ENCODE results near the gene ENO4.

The ENO4 gene, protein sequence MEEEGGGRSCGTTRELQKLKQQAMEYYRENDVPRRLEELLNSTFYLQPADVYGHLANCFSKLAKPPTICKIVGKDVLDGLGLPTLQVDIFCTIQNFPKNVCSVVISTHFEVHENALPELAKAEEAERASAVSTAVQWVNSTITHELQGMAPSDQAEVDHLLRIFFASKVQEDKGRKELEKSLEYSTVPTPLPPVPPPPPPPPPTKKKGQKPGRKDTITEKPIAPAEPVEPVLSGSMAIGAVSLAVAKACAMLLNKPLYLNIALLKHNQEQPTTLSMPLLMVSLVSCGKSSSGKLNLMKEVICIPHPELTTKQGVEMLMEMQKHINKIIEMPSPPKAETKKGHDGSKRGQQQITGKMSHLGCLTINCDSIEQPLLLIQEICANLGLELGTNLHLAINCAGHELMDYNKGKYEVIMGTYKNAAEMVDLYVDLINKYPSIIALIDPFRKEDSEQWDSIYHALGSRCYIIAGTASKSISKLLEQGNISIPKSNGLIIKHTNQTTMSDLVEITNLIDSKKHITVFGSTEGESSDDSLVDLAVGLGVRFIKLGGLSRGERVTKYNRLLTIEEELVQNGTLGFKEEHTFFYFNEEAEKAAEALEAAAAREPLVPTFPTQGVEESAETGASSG

GRCh38 chr10:116849248-116850057 is at the start of gene ENO4:
Gene ENO4, plus strand, starts transcription at chr10:116849499. Its CDS starts 68 bp downstream, at chr10:116849567.
- H3K27me3 ChIP-seq (ENCODE audit: low read length), result no peaks in the 10 kb centered on the region
- peak within 1 kb of the TSS; percentile 28 for H3K27ac ChIP-seq (ENCODE audit: low read depth, low read length)
- no peaks in the 10 kb centered on the region for H3F3A ChIP-seq (ENCODE audit: insufficient read depth)
- H3K9me2 ChIP-seq (replicated peaks; ENCODE audit: insufficient read depth, low read length), result no peaks in the 10 kb centered on the region
- TF ChIP-seq, protein P1, sequence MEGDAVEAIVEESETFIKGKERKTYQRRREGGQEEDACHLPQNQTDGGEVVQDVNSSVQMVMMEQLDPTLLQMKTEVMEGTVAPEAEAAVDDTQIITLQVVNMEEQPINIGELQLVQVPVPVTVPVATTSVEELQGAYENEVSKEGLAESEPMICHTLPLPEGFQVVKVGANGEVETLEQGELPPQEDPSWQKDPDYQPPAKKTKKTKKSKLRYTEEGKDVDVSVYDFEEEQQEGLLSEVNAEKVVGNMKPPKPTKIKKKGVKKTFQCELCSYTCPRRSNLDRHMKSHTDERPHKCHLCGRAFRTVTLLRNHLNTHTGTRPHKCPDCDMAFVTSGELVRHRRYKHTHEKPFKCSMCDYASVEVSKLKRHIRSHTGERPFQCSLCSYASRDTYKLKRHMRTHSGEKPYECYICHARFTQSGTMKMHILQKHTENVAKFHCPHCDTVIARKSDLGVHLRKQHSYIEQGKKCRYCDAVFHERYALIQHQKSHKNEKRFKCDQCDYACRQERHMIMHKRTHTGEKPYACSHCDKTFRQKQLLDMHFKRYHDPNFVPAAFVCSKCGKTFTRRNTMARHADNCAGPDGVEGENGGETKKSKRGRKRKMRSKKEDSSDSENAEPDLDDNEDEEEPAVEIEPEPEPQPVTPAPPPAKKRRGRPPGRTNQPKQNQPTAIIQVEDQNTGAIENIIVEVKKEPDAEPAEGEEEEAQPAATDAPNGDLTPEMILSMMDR (IDR thresholded peaks at IDR 0.05; ENCODE audit: insufficient read depth, low read length, poor library complexity, severe bottlenecking), result no peak
- no peak for TF ChIP-seq EZH2phosphoT487 (conservative IDR thresholded peaks at IDR 0.05; ENCODE audit: low read length)
- peak within 1 kb of the TSS; percentile 35 for H3K4me2 ChIP-seq (ENCODE audit: low read depth, low read length, poor library complexity, severe bottlenecking)
- H2AFZ ChIP-seq (ENCODE audit: low read depth, low read length, severe bottlenecking), result peak within 1 kb of the TSS; percentile 17
- no peaks in the 10 kb centered on the region for H3K36me3 ChIP-seq (ENCODE audit: low read length)
- H3K9ac ChIP-seq (ENCODE audit: low read length), result peak within 1 kb of the TSS; percentile 45
- H3K9me3 ChIP-seq (ENCODE audit: insufficient read depth, low read length), result no peaks in the 10 kb centered on the region
- H3K4me3 ChIP-seq (ENCODE audit: insufficient read depth, low read length, poor library complexity, severe bottlenecking), result peak within 1 kb of the TSS; percentile 29
- H3K79me2 ChIP-seq (ENCODE audit: insufficient read depth, low read length), result no peaks in the 10 kb centered on the region
- H4K20me1 ChIP-seq (ENCODE audit: low read depth, low read length), result no peaks in the 10 kb centered on the region

DNA sequence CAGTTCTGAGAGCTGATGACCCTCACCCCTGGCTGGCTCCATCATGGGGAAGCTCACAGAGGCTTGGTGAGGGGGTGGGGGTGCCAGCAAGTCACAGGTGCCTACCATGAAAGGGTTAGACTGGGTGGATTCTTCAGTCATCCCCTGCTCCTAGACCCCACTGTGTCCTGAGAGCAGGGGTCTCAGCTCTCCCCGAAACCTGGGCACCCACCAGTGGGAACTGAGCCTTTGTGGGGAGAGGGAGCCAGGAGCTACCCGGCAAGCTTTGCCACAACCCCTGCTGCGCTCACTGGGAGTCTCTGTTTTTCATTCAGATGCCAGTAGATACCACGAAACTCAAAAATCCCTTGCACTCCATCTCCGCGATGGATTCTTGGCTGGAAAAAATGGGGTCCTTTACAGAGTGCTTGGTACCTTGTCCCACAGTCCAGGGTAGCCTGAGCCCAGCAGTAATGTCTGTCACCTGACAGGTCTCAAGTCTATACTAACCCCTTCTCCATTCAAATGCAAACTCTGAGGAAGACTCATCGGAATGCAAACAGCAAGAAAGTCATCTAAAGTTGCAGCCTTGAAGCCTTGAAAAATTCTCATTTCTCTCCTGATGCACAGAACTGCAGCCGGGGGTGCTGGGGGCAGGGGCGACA is 48.9 kb upstream of the ENO4 start:
- no peak overlapping the region for H3K4me2 ChIP-seq (ENCODE audit: low read depth, low read length, poor library complexity, severe bottlenecking)
- H3K27ac ChIP-seq (ENCODE audit: low read depth, low read length), result no peak overlapping the region
- H3K27me3 ChIP-seq (ENCODE audit: low read length), result no peaks in the 10 kb centered on the region
- no peaks in the 10 kb centered on the region for H4K20me1 ChIP-seq (ENCODE audit: low read depth, low read length)
- no peak overlapping the region for H2AFZ ChIP-seq (ENCODE audit: low read depth, low read length, severe bottlenecking)
- H3K36me3 ChIP-seq (ENCODE audit: low read length), result no peaks in the 10 kb centered on the region
- H3K4me3 ChIP-seq (ENCODE audit: insufficient read depth, low read length, poor library complexity, severe bottlenecking), result no peak overlapping the region
- no peaks in the 10 kb centered on the region for H3F3A ChIP-seq (ENCODE audit: insufficient read depth)
- H3K9me3 ChIP-seq (ENCODE audit: insufficient read depth, low read length), result no peaks in the 10 kb centered on the region
- H3K9ac ChIP-seq (ENCODE audit: low read length), result no peak overlapping the region
- H3K79me2 ChIP-seq (ENCODE audit: insufficient read depth, low read length), result no peaks in the 10 kb centered on the region
- TF ChIP-seq, protein P1 (IDR thresholded peaks at IDR 0.05; ENCODE audit: insufficient read depth, low read length, poor library complexity, severe bottlenecking), result no peak
- no peak for TF ChIP-seq EZH2phosphoT487 (conservative IDR thresholded peaks at IDR 0.05; ENCODE audit: low read length)
- no peaks in the 10 kb centered on the region for H3K9me2 ChIP-seq (replicated peaks; ENCODE audit: insufficient read depth, low read length)

GRCh38 chr10:116801658-116802057 is 47.6 kb upstream of the ENO4 start:
- TF ChIP-seq, protein P1 (IDR thresholded peaks at IDR 0.05; ENCODE audit: insufficient read depth, low read length, poor library complexity, severe bottlenecking), result no peak
- no peak for TF ChIP-seq EZH2phosphoT487 (conservative IDR thresholded peaks at IDR 0.05; ENCODE audit: low read length)
- Histone ChIP-seq H3K4me3 (ENCODE audit: insufficient read depth, low read length, poor library complexity, severe bottlenecking) (no peak overlapping the region), H3K4me2 (ENCODE audit: low read depth, low read length, poor library complexity, severe bottlenecking) (no peak overlapping the region), H3K27ac (ENCODE audit: low read depth, low read length) (no peak overlapping the region), H4K20me1 (ENCODE audit: low read depth, low read length) (no peaks in the 10 kb centered on the region), H3K79me2 (ENCODE audit: insufficient read depth, low read length) (no peaks in the 10 kb centered on the region), H2AFZ (ENCODE audit: low read depth, low read length, severe bottlenecking) (no peak overlapping the region), H3K27me3 (ENCODE audit: low read length) (no peaks in the 10 kb centered on the region), H3F3A (ENCODE audit: insufficient read depth) (no peaks in the 10 kb centered on the region), H3K9me2 (replicated peaks; ENCODE audit: insufficient read depth, low read length) (no peaks in the 10 kb centered on the region), H3K9me3 (ENCODE audit: insufficient read depth, low read length) (no peaks in the 10 kb centered on the region), H3K9ac (ENCODE audit: low read length) (no peak overlapping the region), H3K36me3 (ENCODE audit: low read length) (no peaks in the 10 kb centered on the region)
